ENCODE data around the gene INPP5A.
"Not testable (repeated sequence)": the region's sequence is repeated elsewhere in the genome, so short reads cannot be mapped to it uniquely, and the experiment has no call there.

Gene INPP5A

GRCh38 chr10:132698761-132699391, 161.3 kb downstream of the INPP5A start:
- DNase-seq = peak; percentile 53

DNA sequence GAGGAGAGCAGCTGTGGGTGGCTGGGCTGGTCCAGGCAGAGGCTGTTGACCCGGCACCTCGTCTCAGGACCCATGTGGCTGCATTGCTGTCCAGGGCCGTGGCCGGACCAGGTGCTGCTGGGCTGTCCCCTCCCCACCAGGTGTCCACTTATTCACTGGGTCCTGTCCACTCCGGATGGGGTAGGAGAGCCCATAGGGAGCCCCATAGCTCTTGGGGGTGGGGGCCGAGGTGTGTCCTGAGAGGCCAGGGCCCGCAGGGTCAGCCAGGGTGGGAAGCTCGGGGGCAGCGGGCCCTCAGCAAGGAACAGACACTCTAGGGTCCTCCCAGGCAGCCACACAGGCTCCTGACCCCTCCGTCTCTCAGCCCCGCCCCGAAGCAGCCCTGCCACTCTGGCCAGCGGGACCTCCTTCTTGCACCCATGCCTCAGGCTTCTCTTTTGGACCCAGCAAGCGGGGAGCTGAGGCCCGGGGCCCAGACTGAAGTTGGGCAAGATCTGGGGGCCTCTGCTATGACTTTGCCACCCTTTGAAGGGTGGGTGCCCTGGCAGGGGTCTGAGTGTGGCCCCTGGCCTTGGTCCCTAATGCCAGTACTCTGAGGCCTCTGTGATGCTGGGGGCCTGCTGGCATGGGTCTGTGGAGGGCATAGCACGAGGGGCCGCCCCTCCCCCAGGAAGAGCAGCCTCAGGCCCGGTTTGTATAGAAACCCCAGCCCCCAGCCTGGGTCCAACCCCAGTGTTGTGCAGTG, 162.0 kb downstream of the INPP5A start:
- peak; percentile 52 for DNase-seq

DNA sequence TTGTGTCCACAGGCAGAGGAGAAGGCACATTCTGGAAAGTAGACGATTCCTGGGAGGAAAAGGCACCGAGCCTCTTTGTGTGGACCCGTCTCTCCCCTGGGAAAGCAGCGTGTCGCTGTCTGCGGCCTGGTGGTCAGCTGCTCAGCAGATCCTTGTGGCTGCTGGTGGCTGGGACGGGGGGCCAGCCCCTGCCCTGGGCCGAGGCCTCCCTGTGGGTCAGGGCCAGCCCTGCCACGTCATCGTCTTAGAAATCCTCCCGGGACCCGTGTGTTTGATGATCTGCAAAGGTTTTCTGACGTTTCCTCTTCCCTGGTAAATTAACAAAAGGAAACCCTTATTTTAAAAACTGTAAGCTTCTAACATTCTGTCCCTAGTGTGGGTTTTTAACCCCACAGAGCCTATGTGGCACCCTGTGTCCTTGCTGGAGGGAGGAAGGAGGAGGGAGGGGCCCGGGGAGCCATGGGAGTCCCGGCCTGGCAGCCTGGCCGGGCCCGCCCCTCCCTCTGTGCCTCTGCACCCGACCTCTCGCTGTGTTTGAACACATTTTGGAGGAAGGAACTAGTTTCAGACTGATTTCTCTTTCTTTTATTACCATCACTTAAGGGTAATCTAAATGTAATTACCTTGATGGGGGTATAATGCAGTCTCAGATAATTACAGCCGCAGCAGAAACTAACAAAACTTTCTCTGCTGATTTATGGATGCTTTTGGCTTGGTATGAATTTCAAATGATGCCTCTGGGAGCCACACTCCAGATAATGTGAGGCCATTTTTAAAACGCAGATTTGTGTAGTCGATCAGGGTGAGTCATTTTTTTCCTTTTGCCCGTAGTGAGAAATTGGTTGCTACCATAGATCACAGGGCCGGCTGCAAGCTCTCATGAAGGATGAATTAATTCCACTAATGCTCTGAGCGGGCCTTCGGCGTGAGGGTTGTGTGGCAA, 162.8 kb downstream of the INPP5A start:
- peak; percentile 31 for DNase-seq

DNA sequence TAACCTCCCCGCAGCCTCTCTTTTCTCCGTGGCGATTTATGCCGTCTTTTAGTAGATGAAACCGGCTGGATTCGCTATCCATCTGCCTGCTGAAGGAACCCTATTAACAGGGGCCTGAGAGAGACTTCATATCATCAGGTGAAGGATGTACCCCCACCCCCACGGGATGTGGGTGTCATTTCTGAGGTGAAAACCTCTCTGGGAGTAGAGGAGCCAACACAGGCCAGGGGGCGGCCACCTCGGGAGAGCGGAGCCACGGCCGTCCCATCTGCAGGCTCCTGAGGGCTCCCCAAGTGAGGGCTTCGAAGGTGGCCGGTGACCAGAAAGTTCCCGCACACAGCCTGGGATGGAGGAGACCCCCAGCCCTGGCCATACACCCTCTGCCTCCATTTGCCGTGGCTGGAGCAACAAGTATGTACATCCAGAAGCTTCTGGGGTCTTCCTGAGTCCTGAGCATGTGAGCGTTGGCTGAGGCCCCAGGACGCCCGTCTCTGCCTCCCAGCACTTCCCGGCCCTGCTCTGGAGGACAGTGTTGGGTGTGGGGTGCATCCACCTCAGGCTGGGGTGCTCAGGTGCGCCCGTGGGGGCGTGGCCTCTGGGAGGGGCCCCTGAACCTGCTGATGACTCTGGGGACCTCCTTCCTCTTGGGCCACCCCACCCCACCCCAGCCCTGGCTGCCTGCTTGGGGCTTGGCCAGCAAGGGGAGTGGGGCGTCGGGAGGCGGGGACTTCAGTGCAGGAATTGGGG, 163.7 kb downstream of the INPP5A start:
- DNase-seq = peak; percentile 22

DNA sequence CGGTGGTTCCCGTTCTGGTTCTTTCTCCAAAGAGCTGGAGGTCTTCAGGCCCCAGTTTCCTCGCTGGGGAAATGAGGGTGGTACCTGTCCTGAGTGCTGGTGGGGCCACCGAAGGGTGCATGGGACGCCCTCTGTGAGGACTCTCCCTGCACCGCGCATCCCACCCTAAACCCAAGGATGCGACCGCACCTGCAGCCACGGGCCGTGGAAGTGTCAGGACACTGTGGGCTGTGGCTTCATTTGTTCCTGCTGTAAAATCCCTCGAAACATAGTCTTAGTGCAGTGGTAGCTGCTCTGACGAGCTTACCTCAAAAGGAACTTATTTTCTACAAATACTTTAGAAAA, 164.2 kb downstream of the INPP5A start:
- peak; percentile 54 for DNase-seq

GRCh38 chr10:132702601-132703418, 165.2 kb downstream of the INPP5A start:
- peak; percentile 56 for DNase-seq

- DNase-seq = peak; percentile 36
Measured at GRCh38 chr10:132703419-132704007, 165.9 kb downstream of the INPP5A start.

GRCh38 chr10:132704008-132704814, 166.6 kb downstream of the INPP5A start:
- peak; percentile 56 for DNase-seq

DNA sequence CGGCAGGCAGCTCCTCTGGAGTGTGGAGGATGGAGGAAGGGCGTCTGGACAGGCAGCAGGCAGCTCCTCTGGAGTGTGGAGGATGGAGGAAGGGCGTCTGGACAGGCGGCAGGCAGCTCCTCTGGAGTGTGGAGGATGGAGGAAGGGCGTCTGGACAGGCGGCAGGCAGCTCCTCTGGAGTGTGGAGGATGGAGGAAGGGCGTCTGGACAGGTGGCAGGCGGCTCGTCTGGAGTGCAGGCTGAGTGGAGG, 167.2 kb downstream of the INPP5A start:
- DNase-seq = not testable (repeated sequence)

DNA sequence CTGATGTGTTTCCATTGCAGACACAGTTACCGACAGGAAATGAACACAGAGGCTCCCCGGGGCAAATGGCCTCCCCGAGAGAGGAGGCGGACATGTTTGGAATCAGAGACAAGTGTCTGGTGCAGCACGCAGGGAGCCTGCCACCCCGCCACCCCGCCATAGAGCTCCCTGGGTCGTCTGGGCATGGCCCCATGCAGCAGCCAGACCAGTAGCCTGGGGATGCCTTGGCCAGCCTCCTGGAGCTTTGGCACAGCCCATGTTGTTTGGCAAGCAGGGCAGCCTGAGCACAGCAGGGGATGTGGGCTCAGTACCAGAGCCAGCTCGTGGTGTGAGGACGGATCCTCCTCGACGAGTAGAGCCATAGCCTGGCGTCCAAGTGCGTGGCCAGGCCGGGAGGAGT, 167.6 kb downstream of the INPP5A start:
- peak; percentile 61 for DNase-seq

- no peak for DNase-seq
Measured at GRCh38 chr10:132705943-132706342, 168.4 kb downstream of the INPP5A start.

DNA sequence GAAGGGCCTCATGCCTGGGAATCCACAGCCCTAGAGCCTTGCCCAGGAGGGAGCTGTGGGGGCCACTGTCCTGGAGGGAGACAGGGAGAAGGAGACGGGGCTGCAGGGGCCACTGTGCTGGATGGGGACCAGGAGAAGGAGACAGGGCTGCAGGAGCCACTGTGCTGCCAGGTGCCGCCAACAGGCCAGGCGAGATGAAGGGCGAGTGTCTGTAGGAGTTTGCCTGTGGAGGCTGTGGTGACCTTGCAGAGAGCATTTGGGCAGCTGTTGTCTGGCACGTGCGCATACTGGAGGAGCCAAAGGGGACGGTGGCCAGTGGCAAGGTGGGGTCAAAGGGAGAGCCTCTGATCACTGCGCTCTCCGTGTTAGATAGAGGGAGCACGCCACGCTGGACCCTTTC, 169.1 kb downstream of the INPP5A start:
- DNase-seq = peak; percentile 37

DNA sequence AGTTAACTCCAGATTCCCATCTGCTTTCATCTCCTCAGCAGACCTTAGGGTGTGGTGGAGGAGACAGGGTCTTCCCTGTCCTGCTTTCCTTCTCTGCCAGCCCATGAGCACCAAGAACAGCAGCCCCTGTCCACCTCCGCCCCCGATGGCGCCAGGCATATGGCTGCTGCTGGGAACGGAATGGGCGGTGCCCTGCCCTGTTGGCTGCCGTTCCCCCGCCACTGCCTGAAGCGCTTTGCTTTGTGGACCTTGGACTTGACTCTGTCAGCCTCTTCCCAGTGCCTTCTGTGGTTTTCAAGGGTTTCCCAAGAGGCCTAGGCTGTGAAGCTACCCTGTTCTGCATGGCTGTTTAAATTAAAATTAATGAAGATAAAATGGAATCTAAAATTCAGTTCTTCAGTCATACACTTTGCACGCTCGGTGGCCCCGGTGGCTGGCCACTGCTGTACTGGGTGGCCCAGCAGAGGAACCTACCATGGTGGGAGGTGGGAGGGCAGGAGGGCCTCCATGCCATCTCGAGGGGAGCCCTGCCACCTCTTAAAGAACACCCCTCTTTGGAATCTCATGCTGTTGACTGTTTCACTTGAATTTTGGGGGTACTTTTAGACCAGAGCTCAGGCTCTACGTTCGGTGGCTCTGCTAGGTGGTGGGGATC, 169.7 kb downstream of the INPP5A start:
- peak; percentile 51 for DNase-seq

DNA sequence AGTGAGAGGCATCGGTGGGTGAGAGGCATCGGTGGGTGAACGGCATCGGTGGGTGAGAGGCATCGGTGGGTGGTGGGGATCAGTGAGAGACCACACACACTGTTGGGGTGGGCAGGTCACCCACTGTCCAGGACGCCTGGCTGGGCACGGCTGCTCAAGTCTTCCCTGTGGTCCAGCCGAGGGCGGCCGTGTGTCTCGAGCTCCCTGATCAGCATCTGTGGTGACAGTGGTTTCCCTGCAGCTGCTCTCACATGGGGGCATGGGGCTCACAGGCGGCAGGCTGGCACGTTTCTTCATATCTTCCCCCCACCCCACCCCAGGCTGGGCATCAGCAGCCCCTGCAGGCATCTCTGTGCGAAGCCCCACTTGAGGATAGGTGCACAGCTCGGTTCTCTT, 170.2 kb downstream of the INPP5A start:
- peak; percentile 60 for DNase-seq

- DNase-seq = peak; percentile 42
Measured at GRCh38 chr10:132708441-132708840, 170.9 kb downstream of the INPP5A start.

- DNase-seq = peak; percentile 28
Measured at GRCh38 chr10:132708936-132709335, 171.3 kb downstream of the INPP5A start.

DNA sequence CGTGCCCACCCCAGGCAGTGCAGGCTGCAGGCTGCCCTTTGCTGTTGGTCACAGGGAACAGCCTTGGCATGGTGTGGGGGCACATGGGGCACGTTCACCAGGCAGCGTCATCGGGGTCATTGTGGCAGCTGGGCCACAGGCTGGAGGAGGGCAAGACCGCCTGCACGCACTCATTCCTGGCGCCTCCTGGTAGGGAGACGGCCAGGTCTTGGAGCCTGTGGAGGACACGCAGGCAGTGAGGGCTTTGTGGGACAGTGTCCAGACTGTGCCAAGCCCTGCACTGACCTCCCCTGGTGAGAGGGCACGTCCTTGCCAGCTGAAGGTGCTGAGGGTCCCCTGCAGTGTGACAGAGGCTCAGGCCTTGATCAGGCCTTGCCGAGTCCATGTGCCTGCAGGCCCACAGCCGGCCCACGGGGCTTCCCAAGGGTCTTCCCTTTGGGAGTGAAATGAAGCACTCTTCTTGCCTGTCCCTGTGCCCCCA, 171.9 kb downstream of the INPP5A start:
- DNase-seq = peak; percentile 57

GRCh38 chr10:132710036-132710686, 172.6 kb downstream of the INPP5A start:
- peak; percentile 47 for DNase-seq

GRCh38 chr10:132710746-132711612, 173.4 kb downstream of the INPP5A start:
- peak; percentile 51 for DNase-seq
